ENCODE data around the gene KRT13. TPM values are rescaled to one million over a fixed set of nuclear protein-coding genes. Genes with fewer than 3 reads are reported as not detected.

KRT13 gene
- total RNA-seq, 1 donor from 2014 or later = not detected

DNA sequence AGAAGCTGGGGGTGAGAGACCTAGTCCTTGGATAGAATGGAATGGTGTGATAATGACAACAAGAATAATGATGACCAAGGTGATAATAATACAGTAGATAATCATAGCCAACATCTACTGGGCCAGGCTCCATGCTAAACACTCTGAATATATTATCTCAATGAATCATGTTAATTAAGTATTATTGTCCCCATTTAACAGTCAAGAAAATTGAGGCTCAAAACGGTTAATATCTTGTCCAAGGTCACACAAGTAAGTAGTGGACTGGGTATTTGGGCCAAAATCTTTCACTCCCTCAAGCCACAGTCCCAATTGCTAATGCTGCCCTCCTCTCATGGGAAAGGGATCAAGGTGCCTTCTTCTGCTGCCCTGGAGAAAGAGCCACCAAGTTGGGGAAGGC is 26.6 kb upstream of the KRT13 start:
- Histone ChIP-seq H3K9me3 (ENCODE audit: control insufficient read depth in 3 of 3, low read length in 3 of 3) (no peaks in the 10 kb centered on the region), H3K9ac (ENCODE audit: low read depth in 1 of 3, low read length in 3 of 3) (no peak overlapping the region), H3K36me3 (ENCODE audit: control insufficient read depth in 3 of 3, insufficient read depth in 3 of 3, low read length in 3 of 3) (no peaks in the 10 kb centered on the region), H3K27ac (ENCODE audit: low read depth, low read length) (no peak overlapping the region), H3K4me1 (ENCODE audit: control insufficient read depth in 3 of 3, insufficient read depth in 3 of 3, low read length in 3 of 3) (peaks cover 0 to 9% (median 6%) of the 10 kb centered on the region in 3 donors), H3K4me3 (ENCODE audit: low read length in 3 of 3) (no peak overlapping the region), H3K27me3 (ENCODE audit: control insufficient read depth in 3 of 3, insufficient read depth in 3 of 3, low read length in 3 of 3) (peaks cover 38 to 70% (median 62%) of the 10 kb centered on the region in 3 donors)

DNA sequence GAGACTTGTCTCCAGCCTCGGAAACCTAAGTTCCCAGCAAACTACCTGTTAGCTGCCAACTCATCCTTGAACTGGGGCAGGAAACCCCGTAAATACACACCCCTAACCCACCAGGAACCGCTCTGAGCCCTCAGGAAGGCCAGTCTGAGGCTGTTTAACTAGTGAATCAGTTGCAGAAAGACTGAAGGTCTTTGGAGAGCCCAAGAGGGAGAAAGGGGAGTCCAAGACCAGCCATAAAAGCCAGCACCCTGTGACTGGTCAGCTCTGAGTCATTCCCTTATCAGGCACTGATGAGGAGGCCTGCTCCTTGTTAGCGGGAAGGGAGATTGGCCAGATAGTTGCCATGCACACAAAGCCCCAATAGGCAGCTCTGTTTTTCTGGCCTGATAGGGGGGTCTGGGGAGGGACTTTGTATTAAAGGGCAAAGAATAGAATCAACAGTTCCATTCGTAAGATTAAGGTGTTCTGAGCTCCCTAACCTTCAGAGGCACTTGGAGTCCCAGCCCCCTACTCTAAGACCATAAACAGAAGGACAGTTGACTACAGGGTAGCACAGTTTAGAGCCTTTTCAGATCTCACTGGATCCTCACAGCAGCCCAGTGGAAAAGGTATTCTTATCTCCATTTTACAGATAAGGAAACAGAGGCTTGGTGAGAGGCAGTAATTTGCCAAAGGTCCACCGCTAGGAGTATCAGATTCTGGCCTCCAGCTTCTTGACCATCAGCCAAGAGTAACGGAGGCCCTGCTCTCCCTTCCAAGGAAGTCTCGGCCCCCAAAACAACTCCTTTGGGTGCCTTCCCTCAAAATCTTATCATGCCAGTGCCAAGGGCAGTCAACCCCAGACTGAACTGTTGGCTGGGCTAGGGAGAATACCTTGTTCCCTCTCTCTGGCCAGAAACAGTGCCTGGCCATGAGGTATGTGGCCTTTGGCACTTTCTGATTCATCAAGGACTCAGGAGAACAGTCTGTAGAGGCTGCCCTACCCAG is 24.9 kb upstream of the KRT13 start:
- Histone ChIP-seq H3K4me1 (ENCODE audit: control insufficient read depth in 3 of 3, insufficient read depth in 3 of 3, low read length in 3 of 3) (peaks cover 0 to 9% (median 6%) of the 10 kb centered on the region in 3 donors), H3K4me3 (ENCODE audit: low read length in 3 of 3) (no peak overlapping the region), H3K27me3 (ENCODE audit: control insufficient read depth in 3 of 3, insufficient read depth in 3 of 3, low read length in 3 of 3) (peaks cover 46 to 60% (median 57%) of the 10 kb centered on the region in 3 donors), H3K36me3 (ENCODE audit: control insufficient read depth in 3 of 3, insufficient read depth in 3 of 3, low read length in 3 of 3) (no peaks in the 10 kb centered on the region), H3K9ac (ENCODE audit: low read depth in 1 of 3, low read length in 3 of 3) (no peak overlapping the region), H3K9me3 (ENCODE audit: control insufficient read depth in 3 of 3, low read length in 3 of 3) (no peaks in the 10 kb centered on the region), H3K27ac (ENCODE audit: low read depth, low read length) (no peak overlapping the region)

GRCh38 chr17:41529491-41529915 is 24.1 kb upstream of the KRT13 start:
- Histone ChIP-seq H3K9ac (ENCODE audit: low read depth in 1 of 3, low read length in 3 of 3) (no peak overlapping the region), H3K27me3 (ENCODE audit: control insufficient read depth in 3 of 3, insufficient read depth in 3 of 3, low read length in 3 of 3) (peaks cover 49 to 58% (median 49%) of the 10 kb centered on the region in 3 donors), H3K4me3 (ENCODE audit: low read length in 3 of 3) (no peak overlapping the region), H3K27ac (ENCODE audit: low read depth, low read length) (no peak overlapping the region), H3K9me3 (ENCODE audit: control insufficient read depth in 3 of 3, low read length in 3 of 3) (no peaks in the 10 kb centered on the region), H3K36me3 (ENCODE audit: control insufficient read depth in 3 of 3, insufficient read depth in 3 of 3, low read length in 3 of 3) (no peaks in the 10 kb centered on the region), H3K4me1 (ENCODE audit: control insufficient read depth in 3 of 3, insufficient read depth in 3 of 3, low read length in 3 of 3) (peaks cover 0 to 9% (median 6%) of the 10 kb centered on the region in 3 donors)

GRCh38 chr17:41528959-41529353 is 23.5 kb upstream of the KRT13 start:
- H3K4me3 ChIP-seq (ENCODE audit: low read length in 3 of 3) = no peak overlapping the region
- H3K9ac ChIP-seq (ENCODE audit: low read depth in 1 of 3, low read length in 3 of 3) = no peak overlapping the region
- no peaks in the 10 kb centered on the region for H3K36me3 ChIP-seq (ENCODE audit: control insufficient read depth in 3 of 3, insufficient read depth in 3 of 3, low read length in 3 of 3)
- no peak overlapping the region for H3K27ac ChIP-seq (ENCODE audit: low read depth, low read length)
- peaks cover 49 to 58% (median 52%) of the 10 kb centered on the region in 3 donors for H3K27me3 ChIP-seq (ENCODE audit: control insufficient read depth in 3 of 3, insufficient read depth in 3 of 3, low read length in 3 of 3)
- peaks cover 0 to 9% (median 6%) of the 10 kb centered on the region in 3 donors for H3K4me1 ChIP-seq (ENCODE audit: control insufficient read depth in 3 of 3, insufficient read depth in 3 of 3, low read length in 3 of 3)
- no peaks in the 10 kb centered on the region for H3K9me3 ChIP-seq (ENCODE audit: control insufficient read depth in 3 of 3, low read length in 3 of 3)

- no peaks in the 10 kb centered on the region for H3K9me3 ChIP-seq (ENCODE audit: control insufficient read depth in 3 of 3, low read length in 3 of 3)
- no peak overlapping the region for H3K4me3 ChIP-seq (ENCODE audit: low read length in 3 of 3)
- H3K27ac ChIP-seq (ENCODE audit: low read depth, low read length) = no peak overlapping the region
- H3K36me3 ChIP-seq (ENCODE audit: control insufficient read depth in 3 of 3, insufficient read depth in 3 of 3, low read length in 3 of 3) = no peaks in the 10 kb centered on the region
- H3K4me1 ChIP-seq (ENCODE audit: control insufficient read depth in 3 of 3, insufficient read depth in 3 of 3, low read length in 3 of 3) = peaks cover 0 to 9% (median 6%) of the 10 kb centered on the region in 3 donors
- H3K27me3 ChIP-seq (ENCODE audit: control insufficient read depth in 3 of 3, insufficient read depth in 3 of 3, low read length in 3 of 3) = peaks cover 49 to 60% (median 60%) of the 10 kb centered on the region in 3 donors
- no peak overlapping the region for H3K9ac ChIP-seq (ENCODE audit: low read depth in 1 of 3, low read length in 3 of 3)
Measured at GRCh38 chr17:41527063-41528023, 21.9 kb upstream of the KRT13 start.

DNA sequence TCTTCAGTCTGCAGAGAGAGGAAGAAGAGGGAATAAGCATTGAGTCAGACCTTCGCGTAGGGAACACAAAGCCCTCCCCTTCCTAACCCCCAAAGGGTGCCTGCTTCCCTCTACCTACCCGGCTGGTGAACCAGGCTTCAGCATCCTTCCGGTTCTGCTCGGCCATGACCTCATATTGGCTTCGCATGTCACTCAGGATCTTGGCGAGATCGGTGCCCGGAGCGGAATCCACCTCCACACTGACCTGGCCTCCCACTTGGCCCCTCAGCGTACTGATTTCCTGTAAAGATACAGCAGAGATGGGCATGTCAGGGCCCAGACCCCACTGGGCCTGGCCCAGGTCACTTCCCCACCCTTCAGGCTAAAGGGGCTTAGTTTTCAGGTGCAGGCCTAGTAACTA is 18.8 kb upstream of the KRT13 start:
- no peak overlapping the region for H3K4me3 ChIP-seq (ENCODE audit: low read length in 3 of 3)
- H3K9me3 ChIP-seq (ENCODE audit: control insufficient read depth in 3 of 3, low read length in 3 of 3) = no peaks in the 10 kb centered on the region
- peaks cover 34 to 63% (median 47%) of the 10 kb centered on the region in 3 donors for H3K27me3 ChIP-seq (ENCODE audit: control insufficient read depth in 3 of 3, insufficient read depth in 3 of 3, low read length in 3 of 3)
- H3K4me1 ChIP-seq (ENCODE audit: control insufficient read depth in 3 of 3, insufficient read depth in 3 of 3, low read length in 3 of 3) = peaks cover 2 to 13% (median 6%) of the 10 kb centered on the region in 3 donors
- no peak overlapping the region for H3K27ac ChIP-seq (ENCODE audit: low read depth, low read length)
- no peak overlapping the region for H3K9ac ChIP-seq (ENCODE audit: low read depth in 1 of 3, low read length in 3 of 3)
- no peaks in the 10 kb centered on the region for H3K36me3 ChIP-seq (ENCODE audit: control insufficient read depth in 3 of 3, insufficient read depth in 3 of 3, low read length in 3 of 3)

DNA sequence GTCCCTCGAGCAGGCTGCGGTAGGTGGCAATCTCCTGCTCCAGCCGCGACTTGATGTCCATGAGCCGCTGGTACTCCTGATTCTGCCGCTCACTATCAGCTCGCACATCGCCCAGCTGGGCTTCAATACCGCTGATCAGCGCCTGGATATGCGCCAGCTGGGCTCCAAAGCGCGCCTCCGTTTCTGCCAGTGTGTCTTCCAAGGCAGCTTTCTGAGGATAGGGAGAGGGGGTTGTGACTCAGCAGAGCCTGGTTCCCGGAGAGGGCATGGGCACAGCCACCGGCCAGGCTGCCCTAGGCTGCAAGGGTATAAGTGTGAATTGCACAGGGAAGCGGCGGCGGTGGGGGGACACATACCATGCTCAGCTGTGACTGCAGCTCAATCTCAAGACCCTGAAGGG is 18.4 kb upstream of the KRT13 start:
- no peak overlapping the region for H3K9ac ChIP-seq (ENCODE audit: low read depth in 1 of 3, low read length in 3 of 3)
- H3K36me3 ChIP-seq (ENCODE audit: control insufficient read depth in 3 of 3, insufficient read depth in 3 of 3, low read length in 3 of 3) = no peaks in the 10 kb centered on the region
- H3K9me3 ChIP-seq (ENCODE audit: control insufficient read depth in 3 of 3, low read length in 3 of 3) = no peaks in the 10 kb centered on the region
- H3K27ac ChIP-seq (ENCODE audit: low read depth, low read length) = no peak overlapping the region
- H3K27me3 ChIP-seq (ENCODE audit: control insufficient read depth in 3 of 3, insufficient read depth in 3 of 3, low read length in 3 of 3) = peaks cover 29 to 59% (median 43%) of the 10 kb centered on the region in 3 donors
- peaks cover 2 to 13% (median 6%) of the 10 kb centered on the region in 3 donors for H3K4me1 ChIP-seq (ENCODE audit: control insufficient read depth in 3 of 3, insufficient read depth in 3 of 3, low read length in 3 of 3)
- no peak overlapping the region for H3K4me3 ChIP-seq (ENCODE audit: low read length in 3 of 3)

GRCh38 chr17:41523225-41523593 is 17.8 kb upstream of the KRT13 start:
- Histone ChIP-seq H3K4me1 (ENCODE audit: control insufficient read depth in 3 of 3, insufficient read depth in 3 of 3, low read length in 3 of 3) (peaks cover 2 to 12% (median 6%) of the 10 kb centered on the region in 3 donors), H3K27me3 (ENCODE audit: control insufficient read depth in 3 of 3, insufficient read depth in 3 of 3, low read length in 3 of 3) (peaks cover 25 to 55% (median 39%) of the 10 kb centered on the region in 3 donors)

GRCh38 chr17:41522301-41523224 is 17.2 kb upstream of the KRT13 start:
- no peak overlapping the region for H3K9ac ChIP-seq (ENCODE audit: low read depth in 1 of 3, low read length in 3 of 3)
- H3K27ac ChIP-seq (ENCODE audit: low read depth, low read length) = no peak overlapping the region
- H3K36me3 ChIP-seq (ENCODE audit: control insufficient read depth in 3 of 3, insufficient read depth in 3 of 3, low read length in 3 of 3) = no peaks in the 10 kb centered on the region
- no peaks in the 10 kb centered on the region for H3K9me3 ChIP-seq (ENCODE audit: control insufficient read depth in 3 of 3, low read length in 3 of 3)
- peaks cover 18 to 52% (median 38%) of the 10 kb centered on the region in 3 donors for H3K27me3 ChIP-seq (ENCODE audit: control insufficient read depth in 3 of 3, insufficient read depth in 3 of 3, low read length in 3 of 3)
- H3K4me1 ChIP-seq (ENCODE audit: control insufficient read depth in 3 of 3, insufficient read depth in 3 of 3, low read length in 3 of 3) = peaks cover under 1 to 5% (median 2%) of the 10 kb centered on the region in 3 donors
- no peak overlapping the region for H3K4me3 ChIP-seq (ENCODE audit: low read length in 3 of 3)

More at GRCh38 chr17:41523225-41523593, 17.8 kb upstream of the KRT13 start:
- Histone ChIP-seq H3K36me3 (ENCODE audit: control insufficient read depth in 3 of 3, insufficient read depth in 3 of 3, low read length in 3 of 3) (no peaks in the 10 kb centered on the region), H3K9me3 (ENCODE audit: control insufficient read depth in 3 of 3, low read length in 3 of 3) (no peaks in the 10 kb centered on the region), H3K27ac (ENCODE audit: low read depth, low read length) (no peak overlapping the region), H3K9ac (ENCODE audit: low read depth in 1 of 3, low read length in 3 of 3) (no peak overlapping the region), H3K4me3 (ENCODE audit: low read length in 3 of 3) (no peak overlapping the region)

Measured in skeletal muscle tissue (tissue), 4 donors.